ENCODE results near the gene ABCA8. TPM values are rescaled to one million over a fixed set of nuclear protein-coding genes. Genes with fewer than 3 reads are reported as not detected.

The ABCA8 gene
- total and polyA plus RNA-seq, 2 donors (not counting 1 experiment from before 2014, with no cell fraction given): 6.4 to 47.2 TPM

GRCh38 chr17:68878226-68878885, 76.8 kb downstream of the ABCA8 start:
- no peaks in the 10 kb centered on the region for H3K4me1 ChIP-seq (ENCODE audit: control insufficient read depth, extremely low read depth, insufficient read depth, low read length)
- DNase-seq (ENCODE audit: low read depth in 2 of 2): no peak
- H3K9me3 ChIP-seq (ENCODE audit: control insufficient read depth, insufficient read depth, low read depth, low read length): no peaks in the 10 kb centered on the region
- no peak overlapping the region for H3K9ac ChIP-seq (ENCODE audit: insufficient read depth, low read length)
- H3K4me2 ChIP-seq (ENCODE audit: extremely low read depth, insufficient read depth, low read length): no peak overlapping the region
- no peaks in the 10 kb centered on the region for H3K36me3 ChIP-seq (ENCODE audit: control insufficient read depth, insufficient read depth, low read length)
- no peak overlapping the region for H3K4me3 ChIP-seq (replicated peaks in 1 of 4; ENCODE audit: control extremely low read depth in 1 of 4, insufficient read depth in 1 of 4, low read depth in 3 of 4, low read length in 4 of 4)
- no peak overlapping the region for H2AFZ ChIP-seq (ENCODE audit: low read length)
- no peak overlapping the region for H3K27ac ChIP-seq (ENCODE audit: insufficient read depth, low read length)
- H3K79me2 ChIP-seq (ENCODE audit: control insufficient read depth, insufficient read depth, low read length): no peaks in the 10 kb centered on the region
- no peaks in the 10 kb centered on the region for H3K27me3 ChIP-seq (ENCODE audit: control insufficient read depth, insufficient read depth, low read length)
- TF ChIP-seq EZH2 (IDR thresholded peaks at IDR 0.05; ENCODE audit: low read length, missing control alignments) (no peak), CTCF (conservative IDR thresholded peaks at IDR 0.05 in 1 of 2, IDR thresholded peaks at IDR 0.05 in 1 of 2; ENCODE audit: low read depth in 1 of 2, low read length in 2 of 2) (no peak)
- H4K20me1 ChIP-seq (ENCODE audit: control insufficient read depth, extremely low read depth, insufficient read depth, low read length): no peaks in the 10 kb centered on the region

GRCh38 chr17:68871447-68871846, 83.7 kb downstream of the ABCA8 start:
- Histone ChIP-seq H4K20me1 (ENCODE audit: control insufficient read depth, extremely low read depth, insufficient read depth, low read length) (no peaks in the 10 kb centered on the region), H3K36me3 (ENCODE audit: control insufficient read depth, insufficient read depth, low read length) (no peaks in the 10 kb centered on the region), H3K27me3 (ENCODE audit: control insufficient read depth, insufficient read depth, low read length) (no peaks in the 10 kb centered on the region), H3K4me1 (ENCODE audit: control insufficient read depth, extremely low read depth, insufficient read depth, low read length) (no peaks in the 10 kb centered on the region), H3K9me3 (ENCODE audit: control insufficient read depth, insufficient read depth, low read depth, low read length) (no peaks in the 10 kb centered on the region), H3K27ac (ENCODE audit: insufficient read depth, low read length) (no peak overlapping the region), H2AFZ (ENCODE audit: low read length) (no peak overlapping the region), H3K79me2 (ENCODE audit: control insufficient read depth, insufficient read depth, low read length) (no peaks in the 10 kb centered on the region), H3K4me2 (ENCODE audit: extremely low read depth, insufficient read depth, low read length) (no peak overlapping the region), H3K9ac (ENCODE audit: insufficient read depth, low read length) (no peak overlapping the region), H3K4me3 (replicated peaks in 1 of 4; ENCODE audit: control extremely low read depth in 1 of 4, insufficient read depth in 1 of 4, low read depth in 3 of 4, low read length in 4 of 4) (no peak overlapping the region)
- DNase-seq (ENCODE audit: low read depth in 2 of 2): no peak
- TF ChIP-seq EZH2 (IDR thresholded peaks at IDR 0.05; ENCODE audit: low read length, missing control alignments): no peak
- no peak for TF ChIP-seq CTCF (conservative IDR thresholded peaks at IDR 0.05 in 1 of 2, IDR thresholded peaks at IDR 0.05 in 1 of 2; ENCODE audit: low read depth in 1 of 2, low read length in 2 of 2)

- Histone ChIP-seq H3K27ac (ENCODE audit: insufficient read depth, low read length) (no peak overlapping the region), H3K4me3 (replicated peaks in 1 of 4; ENCODE audit: control extremely low read depth in 1 of 4, insufficient read depth in 1 of 4, low read depth in 3 of 4, low read length in 4 of 4) (no peak overlapping the region), H3K27me3 (ENCODE audit: control insufficient read depth, insufficient read depth, low read length) (no peaks in the 10 kb centered on the region), H4K20me1 (ENCODE audit: control insufficient read depth, extremely low read depth, insufficient read depth, low read length) (no peaks in the 10 kb centered on the region), H3K4me2 (ENCODE audit: extremely low read depth, insufficient read depth, low read length) (no peak overlapping the region), H2AFZ (ENCODE audit: low read length) (no peak overlapping the region), H3K9ac (ENCODE audit: insufficient read depth, low read length) (no peak overlapping the region), H3K36me3 (ENCODE audit: control insufficient read depth, insufficient read depth, low read length) (no peaks in the 10 kb centered on the region), H3K4me1 (ENCODE audit: control insufficient read depth, extremely low read depth, insufficient read depth, low read length) (no peaks in the 10 kb centered on the region), H3K9me3 (ENCODE audit: control insufficient read depth, insufficient read depth, low read depth, low read length) (no peaks in the 10 kb centered on the region), H3K79me2 (ENCODE audit: control insufficient read depth, insufficient read depth, low read length) (no peaks in the 10 kb centered on the region)
- DNase-seq (ENCODE audit: low read depth in 2 of 2): no peak
- no peak for TF ChIP-seq CTCF (conservative IDR thresholded peaks at IDR 0.05 in 1 of 2, IDR thresholded peaks at IDR 0.05 in 1 of 2; ENCODE audit: low read depth in 1 of 2, low read length in 2 of 2)
- no peak for TF ChIP-seq EZH2 (IDR thresholded peaks at IDR 0.05; ENCODE audit: low read length, missing control alignments)
Measured at GRCh38 chr17:68870976-68871375, 84.2 kb downstream of the ABCA8 start.

Measured in fibroblast of lung (primary cell).